Right renal cortex interstitium (tissue), 3 donors: Measurements from ENCODE around the gene FAM124A. TPM values are rescaled to one million over a fixed set of nuclear protein-coding genes. Genes with fewer than 3 reads are reported as not detected.
A peak's percentile ranks its signal among the peaks of the same experiment; 100 is the strongest.
"Not testable (repeated sequence)": the region's sequence is repeated elsewhere in the genome, so short reads cannot be mapped to it uniquely, and the experiment has no call there.

ENCODE experiments used
- DNase-seq, 3 donors: peaks; one replicate each; pipeline ENCODE4 v3.0.0-alpha.2; 2013; ENCODE audit warnings: low read depth in 3 of 3, low spot score in 2 of 3
- polyA plus RNA-seq, 3 donors: library from polyadenylated mRNA; unstranded; fragments of 120-200 nt; gene quantifications; one replicate each; pipeline ENCODE4 v1.2.1, GENCODE V29; 2013; ENCODE audit not compliant: insufficient read length in 3 of 3

Gene FAM124A
- polyA plus RNA-seq, 3 donors: 4.4 to 4.6 (median 4.5) TPM

GRCh38 chr13:51262501-51263211, 40.5 kb downstream of the FAM124A start:
- no peak for DNase-seq

GRCh38 chr13:51266642-51267041, 44.4 kb downstream of the FAM124A start:
- no peak for DNase-seq

GRCh38 chr13:51267622-51268021, 45.4 kb downstream of the FAM124A start:
- DNase-seq: no peak

GRCh38 chr13:51269039-51269438, 46.8 kb downstream of the FAM124A start:
- DNase-seq: no peak

GRCh38 chr13:51270623-51271415, 48.6 kb downstream of the FAM124A start:
- no peak for DNase-seq

GRCh38 chr13:51271528-51272085, 49.4 kb downstream of the FAM124A start:
- no peak for DNase-seq

GRCh38 chr13:51275101-51275500, 52.9 kb downstream of the FAM124A start:
- DNase-seq: no peak

GRCh38 chr13:51276636-51277035, 54.4 kb downstream of the FAM124A start:
- DNase-seq: no peak

- no peak for DNase-seq
Observed at GRCh38 chr13:51277928-51278327, 55.7 kb downstream of the FAM124A start.

- no peak for DNase-seq
Observed at GRCh38 chr13:51278426-51279130, 56.4 kb downstream of the FAM124A start.

- no peak for DNase-seq
Observed at GRCh38 chr13:51280379-51280940, 58.3 kb downstream of the FAM124A start.

- DNase-seq: no peak
Observed at GRCh38 chr13:51282322-51282721, 60.1 kb downstream of the FAM124A start.

- DNase-seq: not testable (repeated sequence)
Observed at GRCh38 chr13:51282923-51283322, 60.7 kb downstream of the FAM124A start.

- DNase-seq: no peak
Observed at GRCh38 chr13:51283371-51283770, 61.2 kb downstream of the FAM124A start.

- no peak for DNase-seq
Observed at GRCh38 chr13:51284339-51284738, 62.1 kb downstream of the FAM124A start.

GRCh38 chr13:51286135-51287002, 64.2 kb downstream of the FAM124A start:
- DNase-seq: peak; percentile 16 to 61 (median 39)

- DNase-seq: no peak
Observed at GRCh38 chr13:51287758-51288157, 65.6 kb downstream of the FAM124A start.

GRCh38 chr13:51288254-51288653, 66.1 kb downstream of the FAM124A start:
- DNase-seq: not testable (repeated sequence)

- no peak for DNase-seq
Observed at GRCh38 chr13:51291341-51291740, 69.1 kb downstream of the FAM124A start.
